Measurements from ENCODE around the gene CCDC87. TPM values are rescaled to one million over a fixed set of nuclear protein-coding genes. Genes with fewer than 3 reads are reported as not detected.
A peak's percentile ranks its signal among the peaks of the same experiment; 100 is the strongest.
"Not testable (repeated sequence)": the region's sequence is repeated elsewhere in the genome, so short reads cannot be mapped to it uniquely, and the experiment has no call there.

CCDC87 gene, protein sequence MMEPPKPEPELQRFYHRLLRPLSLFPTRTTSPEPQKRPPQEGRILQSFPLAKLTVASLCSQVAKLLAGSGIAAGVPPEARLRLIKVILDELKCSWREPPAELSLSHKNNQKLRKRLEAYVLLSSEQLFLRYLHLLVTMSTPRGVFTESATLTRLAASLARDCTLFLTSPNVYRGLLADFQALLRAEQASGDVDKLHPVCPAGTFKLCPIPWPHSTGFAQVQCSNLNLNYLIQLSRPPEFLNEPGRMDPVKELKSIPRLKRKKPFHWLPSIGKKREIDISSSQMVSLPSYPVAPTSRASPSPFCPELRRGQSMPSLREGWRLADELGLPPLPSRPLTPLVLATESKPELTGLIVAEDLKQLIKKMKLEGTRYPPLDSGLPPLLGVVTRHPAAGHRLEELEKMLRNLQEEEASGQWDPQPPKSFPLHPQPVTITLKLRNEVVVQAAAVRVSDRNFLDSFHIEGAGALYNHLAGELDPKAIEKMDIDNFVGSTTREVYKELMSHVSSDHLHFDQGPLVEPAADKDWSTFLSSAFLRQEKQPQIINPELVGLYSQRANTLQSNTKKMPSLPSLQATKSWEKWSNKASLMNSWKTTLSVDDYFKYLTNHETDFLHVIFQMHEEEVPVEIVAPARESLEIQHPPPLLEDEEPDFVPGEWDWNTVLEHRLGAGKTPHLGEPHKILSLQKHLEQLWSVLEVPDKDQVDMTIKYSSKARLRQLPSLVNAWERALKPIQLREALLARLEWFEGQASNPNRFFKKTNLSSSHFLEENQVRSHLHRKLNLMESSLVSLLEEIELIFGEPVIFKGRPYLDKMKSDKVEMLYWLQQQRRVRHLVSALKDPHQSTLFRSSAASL
- 0.22 and 0.31 TPM in 2 replicates for total RNA-seq

GRCh38 chr11:66592457-66593302 is at the start of gene CCDC87, which contains the start of gene CCS:
Gene CCDC87 (minus strand): TSS chr11:66593063. CDS start chr11:66593015, 48 bp downstream.
Gene CCS (plus strand): TSS chr11:66593185. CDS start chr11:66593262, 77 bp downstream.
- H3K4me1 Mint-ChIP-seq: peaks cover 36% of the 10 kb centered on the region
- ATAC-seq (ENCODE audit: low read depth) (peak; percentile 97), DNase-seq (peak; percentile 98)
- H3K9me3 Mint-ChIP-seq: no peaks in the 10 kb centered on the region
- intact Hi-C loops (cut with micrococcal nuclease): loop anchor here (1.0 to 5.0 kb wide), 5 partner anchors 24 to 280 kb away; partner anchors contain the start of genes RBM14 and RBM4
- TF ChIP-seq, protein P1, sequence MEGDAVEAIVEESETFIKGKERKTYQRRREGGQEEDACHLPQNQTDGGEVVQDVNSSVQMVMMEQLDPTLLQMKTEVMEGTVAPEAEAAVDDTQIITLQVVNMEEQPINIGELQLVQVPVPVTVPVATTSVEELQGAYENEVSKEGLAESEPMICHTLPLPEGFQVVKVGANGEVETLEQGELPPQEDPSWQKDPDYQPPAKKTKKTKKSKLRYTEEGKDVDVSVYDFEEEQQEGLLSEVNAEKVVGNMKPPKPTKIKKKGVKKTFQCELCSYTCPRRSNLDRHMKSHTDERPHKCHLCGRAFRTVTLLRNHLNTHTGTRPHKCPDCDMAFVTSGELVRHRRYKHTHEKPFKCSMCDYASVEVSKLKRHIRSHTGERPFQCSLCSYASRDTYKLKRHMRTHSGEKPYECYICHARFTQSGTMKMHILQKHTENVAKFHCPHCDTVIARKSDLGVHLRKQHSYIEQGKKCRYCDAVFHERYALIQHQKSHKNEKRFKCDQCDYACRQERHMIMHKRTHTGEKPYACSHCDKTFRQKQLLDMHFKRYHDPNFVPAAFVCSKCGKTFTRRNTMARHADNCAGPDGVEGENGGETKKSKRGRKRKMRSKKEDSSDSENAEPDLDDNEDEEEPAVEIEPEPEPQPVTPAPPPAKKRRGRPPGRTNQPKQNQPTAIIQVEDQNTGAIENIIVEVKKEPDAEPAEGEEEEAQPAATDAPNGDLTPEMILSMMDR (IDR thresholded peaks at IDR 0.05): no peak
- H3K27ac Mint-ChIP-seq: peak within 1 kb of the TSS; percentile 99
- CTCF ChIA-PET: interaction anchor here (0.7 to 2.3 kb wide), 9 partner anchors 13 to 157 kb away, joined by 3 to 18 read pairs (median 4); partner anchors contain the start of genes RBM14, RBM4 and RBM4B
- peak within 1 kb of the TSS; percentile 100 for H3K4me3 Mint-ChIP-seq
- POLR2A ChIA-PET: interaction anchor here (0.7 to 6.6 kb wide), 9 partner anchors 14 to 85 kb away, joined by 3 to 72 read pairs (median 8); partner anchors contain the start of genes RBM14, RBM4 and RBM4B
- H3K27me3 Mint-ChIP-seq: no peaks in the 10 kb centered on the region
- peaks cover 4% of the 10 kb centered on the region for H3K36me3 Mint-ChIP-seq (ENCODE audit: low read depth)

GRCh38 chr11:66641834-66642233 is 49.0 kb upstream of the CCDC87 start:
- no peaks in the 10 kb centered on the region for H3K9me3 Mint-ChIP-seq
- H3K4me3 Mint-ChIP-seq: peak overlapping the region; percentile 7
- no peaks in the 10 kb centered on the region for H3K27me3 Mint-ChIP-seq
- H3K36me3 Mint-ChIP-seq (ENCODE audit: low read depth): peaks cover 86% of the 10 kb centered on the region
- no peak for ATAC-seq (ENCODE audit: low read depth)
- H3K4me1 Mint-ChIP-seq: peaks cover 88% of the 10 kb centered on the region
- TF ChIP-seq, protein P1 (IDR thresholded peaks at IDR 0.05): no peak
- intact Hi-C loops (cut with micrococcal nuclease): no loop called here
- CTCF ChIA-PET: no interaction called here
- POLR2A ChIA-PET: interaction anchor here (0.6 to 11.1 kb wide), 2 partner anchors 12 to 20 kb away, joined by 5 to 272 read pairs; partner anchors contain the start of gene RBM14
- no peak for DNase-seq
- H3K27ac Mint-ChIP-seq: no peak overlapping the region

DNA sequence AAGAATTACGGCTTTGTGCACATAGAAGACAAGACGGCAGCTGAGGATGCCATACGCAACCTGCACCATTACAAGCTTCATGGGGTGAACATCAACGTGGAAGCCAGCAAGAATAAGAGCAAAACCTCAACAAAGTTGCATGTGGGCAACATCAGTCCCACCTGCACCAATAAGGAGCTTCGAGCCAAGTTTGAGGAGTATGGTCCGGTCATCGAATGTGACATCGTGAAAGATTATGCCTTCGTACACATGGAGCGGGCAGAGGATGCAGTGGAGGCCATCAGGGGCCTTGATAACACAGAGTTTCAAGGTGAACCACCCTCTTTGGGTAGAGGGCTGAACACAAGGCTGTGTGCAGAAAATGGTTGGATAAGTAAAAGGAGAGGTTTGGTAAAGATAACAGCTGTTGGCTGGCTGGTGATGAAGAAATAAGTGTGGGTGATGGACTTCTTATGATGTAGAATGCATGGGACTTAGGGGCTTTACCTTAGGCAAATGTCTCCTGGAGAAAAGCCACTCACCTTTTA is 47.0 kb upstream of the CCDC87 start:
- ATAC-seq (ENCODE audit: low read depth); DNase-seq; H3K27me3 Mint-ChIP-seq; H3K9me3 Mint-ChIP-seq: not testable (repeated sequence)
- Mint-ChIP-seq H3K4me3 (peak overlapping the region; percentile 99), H3K4me1 (peaks cover 75% of the 10 kb centered on the region), H3K36me3 (ENCODE audit: low read depth) (peaks cover 69% of the 10 kb centered on the region), H3K27ac (peak overlapping the region; percentile 98)
- POLR2A ChIA-PET: interaction anchor here (0.9 to 11.1 kb wide), 7 partner anchors 18 to 203 kb away, joined by 3 to 272 read pairs (median 17); partner anchors contain the start of genes ACTN3, RBM14, RBM4B and ZDHHC24
- intact Hi-C loops (cut with micrococcal nuclease): loop anchor here (2.0 kb wide), 1 partner anchor 19 kb away; no protein-coding TSS in a partner anchor
- CTCF ChIA-PET: interaction anchor here (4.3 kb wide), 1 partner anchor 38 kb away, joined by 29 read pairs; the partner anchor contains the start of gene RBM4B

DNA sequence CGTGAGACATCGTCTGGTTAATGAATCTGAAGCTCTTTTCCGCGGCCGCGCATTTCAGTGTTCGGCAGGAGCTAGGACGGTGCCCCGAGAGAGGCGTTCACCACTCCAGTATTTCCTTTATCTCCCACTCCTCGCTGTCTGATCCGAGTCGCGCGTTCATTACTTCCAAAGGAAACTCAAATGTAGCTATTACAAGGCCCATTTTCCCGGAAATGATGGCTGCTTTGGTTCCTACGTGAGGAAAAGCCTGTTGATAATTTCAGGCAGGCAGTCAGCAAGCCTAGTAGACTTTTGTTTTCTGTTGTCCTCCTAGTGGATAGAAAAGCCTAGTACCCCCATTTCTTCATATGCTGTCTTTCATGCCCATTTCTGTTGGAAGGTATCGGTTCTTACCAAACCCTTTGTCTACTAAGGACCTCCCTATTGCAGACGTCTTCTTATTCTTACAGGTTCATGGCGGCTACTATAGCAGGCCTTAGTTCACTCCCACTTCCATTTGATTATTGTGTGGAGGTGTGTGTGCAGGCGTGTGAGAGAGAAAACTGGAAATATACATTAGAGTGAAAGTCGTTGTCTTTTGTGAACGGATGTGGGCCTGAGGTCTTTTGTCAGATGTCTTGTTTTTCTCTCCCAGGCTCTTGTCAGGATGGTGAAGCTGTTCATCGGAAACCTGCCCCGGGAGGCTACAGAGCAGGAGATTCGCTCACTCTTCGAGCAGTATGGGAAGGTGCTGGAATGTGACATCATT is 46.4 kb upstream of the CCDC87 start:
- Mint-ChIP-seq H3K4me1 (peaks cover 73% of the 10 kb centered on the region), H3K27ac (peak overlapping the region; percentile 98), H3K4me3 (peak overlapping the region; percentile 99), H3K36me3 (ENCODE audit: low read depth) (peaks cover 69% of the 10 kb centered on the region), H3K9me3 (no peaks in the 10 kb centered on the region), H3K27me3 (no peaks in the 10 kb centered on the region)
- ChIA-PET POLR2A (interaction anchor here (0.6 to 11.1 kb wide), 22 partner anchors 8 to 320 kb away, joined by 3 to 272 read pairs (median 7); partner anchors contain the start of genes ACTN3, CCDC87, CCS and RBM14), CTCF (interaction anchor here (0.8 to 4.3 kb wide), 8 partner anchors 17 to 159 kb away, joined by 3 to 29 read pairs (median 4); partner anchors contain the start of genes CCDC87, CCS, DPP3 and RBM14)
- DNase-seq (no peak), ATAC-seq (ENCODE audit: low read depth) (no peak)
- intact Hi-C loops (cut with micrococcal nuclease): loop anchor here (2.0 kb wide), 1 partner anchor 20 kb away; no protein-coding TSS in a partner anchor
- TF ChIP-seq, protein P1 (IDR thresholded peaks at IDR 0.05): no peak
